Measurements from ENCODE around the gene TSC22D2.
"Not testable (repeated sequence)": the region's sequence is repeated elsewhere in the genome, so short reads cannot be mapped to it uniquely, and the experiment has no call there.

TSC22D2 gene

GRCh38 chr3:150450916-150451315, 42.8 kb downstream of the TSC22D2 start:
- no peak for DNase-seq

- no peak for DNase-seq
Observed at GRCh38 chr3:150451329-150452048, 43.4 kb downstream of the TSC22D2 start.

DNA sequence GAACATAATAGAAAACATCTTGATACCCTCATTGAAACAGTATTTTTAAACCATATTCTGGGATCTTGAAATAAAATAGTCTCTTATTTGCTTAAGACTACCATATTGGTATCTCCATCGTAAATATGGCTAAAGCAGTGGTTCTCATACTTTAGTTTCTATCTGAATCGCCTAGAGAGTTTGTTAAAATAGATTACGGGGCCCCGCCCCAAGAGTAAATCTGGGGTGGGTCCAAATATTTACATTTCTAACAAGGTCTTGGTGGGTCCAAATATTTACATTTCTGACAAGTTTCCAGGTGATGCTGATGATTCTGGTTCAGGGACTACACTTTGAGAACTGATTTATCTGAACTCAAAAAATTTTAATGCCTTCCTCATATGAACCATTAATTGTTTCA, 45.3 kb downstream of the TSC22D2 start:
- DNase-seq = no peak

GRCh38 chr3:150454085-150454484, 46.0 kb downstream of the TSC22D2 start:
- peak; percentile 33 for DNase-seq

- no peak for DNase-seq
Observed at GRCh38 chr3:150454622-150455021, 46.5 kb downstream of the TSC22D2 start.

GRCh38 chr3:150455341-150455740, 47.2 kb downstream of the TSC22D2 start:
- no peak for DNase-seq

GRCh38 chr3:150458001-150458400, 49.9 kb downstream of the TSC22D2 start:
- no peak for DNase-seq

DNA sequence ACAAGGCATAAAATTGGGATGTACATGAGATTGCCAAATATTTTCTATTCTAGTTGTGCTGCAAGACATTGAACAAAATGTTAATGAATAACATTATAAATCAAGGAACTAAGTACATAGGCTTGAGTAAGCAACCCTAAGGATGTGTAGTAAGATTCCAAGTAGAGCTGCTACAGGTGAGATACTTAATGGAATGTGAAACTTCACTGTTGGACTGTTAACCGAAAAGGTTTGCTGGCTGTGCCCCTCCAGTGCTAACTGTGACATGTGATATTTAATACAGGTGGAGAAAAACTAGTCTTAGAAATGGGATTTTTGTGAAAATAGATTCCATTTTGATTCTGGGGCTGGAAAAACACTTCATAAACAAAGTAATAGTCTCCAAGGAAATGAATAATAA, 52.4 kb downstream of the TSC22D2 start:
- no peak for DNase-seq

GRCh38 chr3:150461399-150461798, 53.3 kb downstream of the TSC22D2 start:
- no peak for DNase-seq

- DNase-seq = peak; percentile 34
Observed at GRCh38 chr3:150462108-150462507, 54.0 kb downstream of the TSC22D2 start.

DNA sequence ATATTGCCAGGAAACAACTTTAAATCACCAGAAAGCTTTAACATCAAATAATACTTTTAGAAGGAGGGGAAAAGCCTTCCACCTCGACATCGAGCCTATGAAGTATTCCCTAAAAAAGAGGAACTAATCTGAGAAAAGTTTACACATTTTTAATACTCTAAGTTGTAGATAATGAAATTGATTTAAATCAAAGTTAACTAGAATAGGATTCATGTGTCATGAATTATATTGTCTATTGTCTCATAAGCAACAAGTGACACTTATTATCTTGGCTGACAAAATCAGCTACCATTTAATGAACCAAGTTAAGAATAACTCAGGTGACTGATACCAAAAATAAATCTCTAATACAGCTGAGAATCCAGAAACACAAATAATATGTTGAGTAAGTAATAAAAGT, 56.6 kb downstream of the TSC22D2 start:
- DNase-seq = no peak

- no peak for DNase-seq
Observed at GRCh38 chr3:150467381-150467780, 59.3 kb downstream of the TSC22D2 start.

- no peak for DNase-seq
Observed at GRCh38 chr3:150469031-150469930, 61.2 kb downstream of the TSC22D2 start.

DNA sequence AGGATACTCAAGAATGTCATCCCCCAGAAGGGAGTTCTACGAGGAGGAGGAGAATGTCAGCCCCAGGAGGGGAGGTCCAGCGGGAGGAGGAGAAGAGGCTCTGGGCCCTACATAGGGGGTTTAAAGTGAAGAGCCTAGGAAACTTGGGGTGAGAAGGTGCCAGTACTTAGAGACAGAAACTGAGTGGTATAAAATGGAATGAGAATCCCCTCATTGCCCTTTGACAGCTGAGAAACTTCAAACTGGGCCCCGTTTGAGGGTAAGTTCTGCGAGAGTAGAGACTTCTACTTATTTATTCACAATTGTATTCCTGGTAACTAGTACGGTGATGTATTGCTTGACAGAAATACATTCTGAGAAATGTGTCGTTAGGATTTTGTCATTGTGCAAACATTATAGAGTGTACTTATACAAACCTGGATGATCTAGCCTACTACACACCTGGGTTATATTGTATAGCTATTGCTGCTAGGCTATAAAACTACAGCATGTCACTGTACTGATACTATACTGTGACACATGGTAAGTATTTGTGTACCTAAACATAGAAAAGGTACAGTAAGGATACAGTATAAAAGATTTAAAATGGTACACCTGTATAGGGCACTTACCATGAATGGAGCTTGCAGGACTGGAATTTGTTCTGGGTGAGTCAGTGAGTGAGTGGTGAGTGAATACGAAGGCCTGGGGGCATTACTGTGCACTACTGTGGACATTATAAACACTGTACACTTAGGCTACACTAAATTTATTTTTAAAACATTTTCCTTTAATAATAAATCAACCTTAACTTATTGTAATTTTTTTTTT, 62.0 kb downstream of the TSC22D2 start:
- DNase-seq = no peak

- no peak for DNase-seq
Observed at GRCh38 chr3:150472421-150472820, 64.3 kb downstream of the TSC22D2 start.

- DNase-seq = not testable (repeated sequence)
Observed at GRCh38 chr3:150473161-150473560, 65.1 kb downstream of the TSC22D2 start.

DNA sequence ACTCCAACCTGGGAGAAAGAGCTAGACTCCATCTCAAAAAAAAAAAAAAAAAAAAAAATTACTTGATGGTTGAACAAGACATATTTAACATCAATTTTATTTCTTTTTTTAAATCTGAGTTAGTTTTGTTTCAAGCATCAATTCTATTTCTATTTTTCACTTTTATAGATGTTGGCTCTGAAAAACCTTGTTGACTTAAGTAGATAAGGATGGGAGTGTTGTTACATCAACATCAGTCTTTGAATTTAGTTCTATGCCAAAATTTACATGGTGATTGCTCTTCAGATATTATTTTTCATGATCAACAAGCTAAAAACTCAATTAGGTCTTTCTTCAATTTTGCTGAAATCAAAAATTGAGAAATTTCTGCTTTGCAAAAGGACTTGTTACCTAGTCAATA, 71.3 kb downstream of the TSC22D2 start:
- DNase-seq = no peak

- no peak for DNase-seq
Observed at GRCh38 chr3:150480877-150481276, 72.8 kb downstream of the TSC22D2 start.

DNA sequence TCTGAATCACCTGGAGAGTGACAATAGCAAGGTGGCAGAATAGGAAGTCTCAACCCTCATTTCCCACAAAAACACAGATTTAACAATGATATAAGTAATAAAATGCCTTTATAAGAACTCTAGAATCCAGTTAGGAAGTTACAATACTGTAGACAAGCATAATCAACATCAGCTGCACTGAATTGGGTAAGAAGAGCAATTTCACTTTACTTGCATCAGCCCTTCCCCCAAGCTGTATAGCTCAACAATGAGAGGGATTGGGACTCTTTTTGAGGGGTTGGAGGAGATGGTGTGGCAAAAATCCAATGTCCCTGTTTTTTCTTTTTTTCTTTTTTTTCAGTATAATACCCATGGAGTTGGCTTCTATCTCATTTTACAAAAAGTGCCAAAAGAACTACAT, 75.1 kb downstream of the TSC22D2 start:
- no peak for DNase-seq

- no peak for DNase-seq
Observed at GRCh38 chr3:150484410-150484809, 76.3 kb downstream of the TSC22D2 start.

- no peak for DNase-seq
Observed at GRCh38 chr3:150488867-150489266, 80.8 kb downstream of the TSC22D2 start.

- no peak for DNase-seq
Observed at GRCh38 chr3:150490277-150490986, 82.3 kb downstream of the TSC22D2 start.
